SK-N-MC (cell line): ENCODE measurements around the gene SELENOO.

Source experiments
- DNase-seq: peaks from one replicate; pipeline ENCODE4 v3.0.0-alpha.2; 2011; ENCODE audit warnings: low read depth, low spot score
- H3K27ac ChIP-seq: fragments of 200-600 bp; sonication (generic); 2 replicates; pipeline ENCODE4 v1.5.1; 2016; ENCODE audit warnings: mixed run types
- H3K36me3 ChIP-seq: fragments of 200-600 bp; sonication (generic); 2 replicates; pipeline ENCODE4 v1.6.1; 2017; ENCODE audit warnings: antibody characterized with exemption, low read length, mixed read lengths; ENCODE audit not compliant: insufficient read depth
- H3K4me3 ChIP-seq: fragments of 200-600 bp; sonication (generic); 2 replicates; pipeline ENCODE4 v1.5.1; 2016
- H3K9ac ChIP-seq: fragments of 200-600 bp; sonication (generic); 2 replicates; pipeline ENCODE4 v1.8.0; 2017; ENCODE audit warnings: mixed run types, mixed read lengths; ENCODE audit not compliant: insufficient read length
- H3K9me3 ChIP-seq: fragments of 200-600 bp; sonication (generic); 2 replicates; pipeline ENCODE4 v1.6.1; 2017; ENCODE audit warnings: low read depth, mild to moderate bottlenecking, antibody characterized with exemption, low read length, moderate library complexity, mixed read lengths
- EZH2 ChIP-seq: fragments of 200-600 bp; sonication (generic); IDR thresholded peaks from one replicate; pipeline ENCODE4 v1.6.1; 2017; ENCODE audit warnings: antibody characterized with exemption
- FOXP2 ChIP-seq: optimal IDR thresholded peaks from 2 replicates; pipeline ENCODE3; 2011; ENCODE audit warnings: mild to moderate bottlenecking, moderate library complexity; ENCODE audit not compliant: insufficient read depth; ENCODE audit errors: extremely low read length, control extremely low read depth
- POLR2AphosphoS5 ChIP-seq: IDR thresholded peaks from 2 replicates; pipeline ENCODE4 v1.6.1; 2012; ENCODE audit warnings: mild to moderate bottlenecking, low read depth, low read length, borderline replicate concordance

SELENOO gene

DNA sequence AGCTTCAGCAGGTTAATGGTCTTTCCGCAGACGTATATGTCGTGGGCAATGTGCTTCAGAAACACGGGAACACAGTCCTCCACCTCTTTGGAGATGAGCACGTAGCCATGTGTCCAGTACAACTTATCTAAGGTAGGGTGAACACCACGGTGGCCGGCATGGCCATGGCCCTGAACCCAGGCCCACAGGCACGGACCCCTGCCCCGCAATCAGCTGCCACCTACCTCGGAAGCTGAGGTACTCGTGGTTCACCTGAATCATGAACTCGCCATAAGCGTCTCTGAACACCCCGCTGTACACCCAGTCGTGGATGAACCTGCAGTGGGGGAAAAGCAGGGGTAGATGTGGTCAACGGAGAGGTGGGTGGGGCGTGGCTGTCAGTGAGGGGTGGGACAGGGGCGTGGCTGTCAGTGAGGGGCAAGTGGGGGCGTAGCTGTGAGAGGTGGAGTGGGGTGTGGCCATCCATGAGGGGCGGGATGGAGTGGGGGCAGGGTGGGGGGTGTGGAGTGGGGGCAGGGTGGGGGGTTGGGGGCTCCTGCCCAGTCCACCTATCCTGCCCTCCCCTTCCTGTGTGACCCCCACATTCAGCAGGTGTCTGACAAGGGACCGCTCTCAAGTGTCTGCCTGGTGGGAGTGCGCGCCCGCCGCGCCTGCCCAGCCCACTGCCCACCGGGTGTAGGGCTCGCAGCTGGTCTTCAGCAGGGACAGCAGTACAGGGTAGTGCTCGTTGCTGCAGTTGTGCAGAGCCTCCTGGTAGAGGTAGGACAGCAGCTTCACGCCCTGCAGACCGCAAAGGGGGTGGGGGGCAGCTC lies 25.5 kb downstream of the SELENOO start:
- Histone ChIP-seq H3K27ac (no peak overlapping the region), H3K9me3 (no peaks in the 10 kb centered on the region), H3K9ac (no peak overlapping the region), H3K4me3 (no peak overlapping the region), H3K36me3 (peaks cover 5% of the 10 kb centered on the region; the same call in 1 of the 2 replicates)
- DNase-seq, result no peak
- TF ChIP-seq EZH2 (no peak), FOXP2 (no peak), POLR2AphosphoS5 (no peak)

GRCh38 chr22:50226875-50227165 lies 26.0 kb downstream of the SELENOO start:
- no peak for DNase-seq
- peaks cover 5% of the 10 kb centered on the region; the same call in 1 of the 2 replicates for H3K36me3 ChIP-seq
- no peak overlapping the region for H3K4me3 ChIP-seq
- no peak overlapping the region for H3K9ac ChIP-seq
- TF ChIP-seq FOXP2, result no peak
- no peak for TF ChIP-seq EZH2
- no peak for TF ChIP-seq POLR2AphosphoS5
- H3K9me3 ChIP-seq, result no peaks in the 10 kb centered on the region
- no peak overlapping the region for H3K27ac ChIP-seq

- DNase-seq, result no peak
- no peak overlapping the region for H3K4me3 ChIP-seq
- no peak overlapping the region for H3K27ac ChIP-seq
- H3K9me3 ChIP-seq, result no peaks in the 10 kb centered on the region
- H3K36me3 ChIP-seq, result peaks cover 5% of the 10 kb centered on the region; the same call in 1 of the 2 replicates
- H3K9ac ChIP-seq, result no peak overlapping the region
- TF ChIP-seq EZH2, result no peak
- no peak for TF ChIP-seq FOXP2
- no peak for TF ChIP-seq POLR2AphosphoS5
Observed at GRCh38 chr22:50227579-50228215, 26.9 kb downstream of the SELENOO start.

GRCh38 chr22:50228366-50228765 lies 27.6 kb downstream of the SELENOO start:
- no peak overlapping the region for H3K9ac ChIP-seq
- H3K36me3 ChIP-seq, result 0 out of 2 replicates have a peak, but pooled peaks cover 5% of the 10 kb centered on the region
- DNase-seq, result no peak
- H3K27ac ChIP-seq, result no peak overlapping the region
- no peaks in the 10 kb centered on the region for H3K9me3 ChIP-seq
- H3K4me3 ChIP-seq, result no peak overlapping the region
- no peak for TF ChIP-seq FOXP2
- no peak for TF ChIP-seq EZH2
- no peak for TF ChIP-seq POLR2AphosphoS5

- no peak for DNase-seq
- Histone ChIP-seq H3K9ac (no peak overlapping the region), H3K9me3 (no peaks in the 10 kb centered on the region), H3K36me3 (no peaks in the 10 kb centered on the region), H3K4me3 (no peak overlapping the region), H3K27ac (no peak overlapping the region)
- no peak for TF ChIP-seq POLR2AphosphoS5
- TF ChIP-seq FOXP2, result no peak
- no peak for TF ChIP-seq EZH2
Observed at GRCh38 chr22:50229370-50229769, 28.6 kb downstream of the SELENOO start.

DNA sequence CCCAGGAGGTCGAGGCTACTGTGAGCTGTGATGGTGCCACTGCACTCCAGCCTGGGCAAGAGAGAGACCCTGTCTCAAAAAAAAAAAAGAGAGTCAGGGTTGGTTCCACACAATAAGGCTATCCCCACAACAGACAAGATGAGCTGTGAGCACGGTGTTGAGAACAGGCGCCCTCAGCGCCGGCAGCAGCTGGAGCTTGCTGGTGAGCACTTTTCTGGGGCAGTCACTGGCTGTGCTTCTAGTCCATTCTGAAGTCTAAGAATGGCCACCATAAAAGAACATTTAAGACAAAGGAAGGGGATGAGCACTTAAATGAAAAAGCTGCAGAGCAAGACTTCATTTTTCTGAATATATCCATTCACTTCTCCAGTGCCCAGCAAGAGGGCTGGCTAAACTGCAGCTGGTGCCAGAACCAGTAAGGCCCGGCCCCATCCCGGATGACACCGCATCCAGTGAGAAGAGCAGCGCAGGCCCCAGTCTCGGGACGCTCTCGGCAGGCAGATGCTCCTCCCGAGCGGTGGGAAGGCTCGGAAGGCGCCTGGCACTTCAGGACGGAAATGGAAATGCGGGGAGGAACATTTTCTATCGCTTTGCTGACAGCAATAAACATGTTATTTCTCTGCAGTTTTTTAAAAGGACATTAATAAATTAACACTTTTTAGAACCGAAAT lies 31.8 kb downstream of the SELENOO start:
- H3K9ac ChIP-seq, result no peak overlapping the region
- TF ChIP-seq POLR2AphosphoS5, result no peak
- no peak for TF ChIP-seq FOXP2
- TF ChIP-seq EZH2, result no peak
- no peak for DNase-seq
- no peaks in the 10 kb centered on the region for H3K36me3 ChIP-seq
- no peak overlapping the region for H3K27ac ChIP-seq
- H3K9me3 ChIP-seq, result no peaks in the 10 kb centered on the region
- no peak overlapping the region for H3K4me3 ChIP-seq

DNA sequence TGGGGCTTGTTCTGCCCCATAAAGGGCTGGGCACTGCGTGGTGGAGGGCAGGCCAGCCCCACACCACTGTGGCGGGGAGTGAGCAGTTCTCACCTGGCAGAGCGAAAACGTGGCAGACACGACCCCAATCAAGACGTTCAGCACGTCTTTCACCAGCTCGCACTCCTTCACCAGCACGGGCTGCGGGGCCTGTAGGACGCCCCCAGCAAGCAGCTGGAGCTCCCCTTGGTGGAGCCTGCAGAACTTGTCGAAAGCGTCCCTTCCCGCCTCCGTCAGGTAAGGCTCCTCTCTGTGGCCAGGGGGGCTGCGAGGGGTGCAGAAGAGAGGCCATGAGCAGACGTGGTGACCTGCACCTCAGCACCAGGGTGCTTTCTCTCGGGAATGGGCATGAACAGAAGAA lies 32.4 kb downstream of the SELENOO start:
- Histone ChIP-seq H3K9me3 (no peaks in the 10 kb centered on the region), H3K36me3 (no peaks in the 10 kb centered on the region), H3K4me3 (no peak overlapping the region), H3K27ac (no peak overlapping the region), H3K9ac (no peak overlapping the region)
- DNase-seq, result no peak
- TF ChIP-seq EZH2 (no peak), FOXP2 (no peak), POLR2AphosphoS5 (no peak)

DNA sequence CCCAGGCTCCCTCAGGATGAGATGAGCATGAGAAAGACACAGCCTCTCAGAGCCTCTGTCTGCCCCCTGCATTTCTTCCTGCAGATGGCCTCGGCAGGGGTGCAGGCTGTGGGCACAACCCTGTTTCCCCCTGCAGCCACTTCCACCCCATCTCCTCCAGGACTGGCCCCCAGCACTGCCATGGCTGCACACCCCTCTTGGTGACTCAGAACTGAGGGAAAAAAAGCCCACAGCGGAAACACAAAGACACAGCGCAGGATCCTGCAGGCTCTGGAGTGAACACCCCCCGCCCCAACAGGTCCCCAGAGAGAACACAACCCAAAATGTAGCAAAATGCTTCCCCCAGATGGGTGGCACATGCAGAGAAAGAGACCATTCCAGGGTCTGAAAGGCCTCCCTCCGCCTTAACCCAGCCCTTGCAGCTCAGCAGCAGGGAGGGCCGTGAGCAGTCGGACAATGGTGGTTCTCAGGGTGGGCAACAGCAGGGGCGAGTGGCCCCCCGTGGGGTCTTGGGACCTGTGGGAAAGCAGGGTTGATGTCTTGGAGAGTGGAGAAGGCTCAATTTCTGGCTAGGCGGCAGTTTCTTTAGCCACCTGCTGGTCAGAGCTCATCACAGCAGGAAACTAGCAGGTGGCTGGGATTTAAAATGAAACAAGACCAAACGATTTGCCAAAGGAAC lies 36.1 kb downstream of the SELENOO start:
- no peaks in the 10 kb centered on the region for H3K9me3 ChIP-seq
- no peak overlapping the region for H3K27ac ChIP-seq
- no peak overlapping the region for H3K9ac ChIP-seq
- TF ChIP-seq FOXP2 (no peak), EZH2 (no peak), POLR2AphosphoS5 (no peak)
- no peak overlapping the region for H3K4me3 ChIP-seq
- DNase-seq, result no peak
- no peaks in the 10 kb centered on the region; the same call in 1 of the 2 replicates for H3K36me3 ChIP-seq
